CD4-positive, alpha-beta T cell treated with Interleukin-2 at 100 ng/mL for 4 hours (primary cell): ENCODE measurements around the gene INPP4A.

Experiments used
- DNase-seq: peaks from one replicate; pipeline ENCODE4 v3.0.0-alpha.2; 2020; ENCODE audit warnings: low spot score

Gene INPP4A

DNA sequence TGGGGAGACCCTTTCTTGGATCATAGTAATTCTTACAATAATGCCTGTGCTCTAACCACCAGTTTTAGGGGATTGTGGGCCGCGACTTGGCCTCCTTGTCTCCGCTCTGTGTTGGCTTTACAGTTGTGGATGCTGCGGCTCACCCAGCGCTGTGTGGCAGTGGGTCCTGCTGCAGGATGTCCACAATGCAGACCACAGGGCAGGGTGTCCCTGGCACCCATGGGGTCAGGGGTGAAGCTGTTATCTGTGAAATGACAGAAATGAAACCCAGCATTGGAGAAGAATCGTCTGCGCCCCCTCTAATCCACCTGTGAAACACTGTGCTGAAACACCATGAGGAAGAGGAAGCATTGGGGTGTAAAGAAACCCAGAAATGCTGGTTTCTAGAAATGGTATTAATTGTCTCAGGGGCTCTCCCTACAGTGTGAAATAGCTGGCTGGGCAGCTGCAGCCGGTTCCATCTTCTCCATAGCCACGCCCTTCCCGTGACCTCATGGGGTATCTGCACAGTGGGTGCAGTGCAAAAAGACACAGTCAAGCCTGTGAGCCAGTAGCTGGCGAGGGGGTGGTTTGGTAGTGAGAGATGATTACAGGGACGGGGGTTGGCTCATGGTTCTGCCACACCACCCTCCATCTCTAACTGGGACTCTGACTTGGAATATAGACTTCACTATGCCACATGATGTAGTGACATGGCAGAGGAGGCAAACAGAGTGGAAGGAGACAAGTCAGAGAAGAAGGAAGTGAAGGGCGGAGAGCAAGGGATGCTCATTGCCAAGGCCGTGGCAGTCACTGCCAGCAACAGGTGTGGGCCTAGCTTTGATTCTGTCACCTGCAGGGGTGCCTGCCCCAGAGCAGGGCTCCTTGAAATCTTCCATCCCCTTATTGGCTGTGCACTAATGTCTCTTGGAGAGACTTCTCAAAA, 16.2 kb downstream of the INPP4A start:
- peak; percentile 69 for DNase-seq

DNA sequence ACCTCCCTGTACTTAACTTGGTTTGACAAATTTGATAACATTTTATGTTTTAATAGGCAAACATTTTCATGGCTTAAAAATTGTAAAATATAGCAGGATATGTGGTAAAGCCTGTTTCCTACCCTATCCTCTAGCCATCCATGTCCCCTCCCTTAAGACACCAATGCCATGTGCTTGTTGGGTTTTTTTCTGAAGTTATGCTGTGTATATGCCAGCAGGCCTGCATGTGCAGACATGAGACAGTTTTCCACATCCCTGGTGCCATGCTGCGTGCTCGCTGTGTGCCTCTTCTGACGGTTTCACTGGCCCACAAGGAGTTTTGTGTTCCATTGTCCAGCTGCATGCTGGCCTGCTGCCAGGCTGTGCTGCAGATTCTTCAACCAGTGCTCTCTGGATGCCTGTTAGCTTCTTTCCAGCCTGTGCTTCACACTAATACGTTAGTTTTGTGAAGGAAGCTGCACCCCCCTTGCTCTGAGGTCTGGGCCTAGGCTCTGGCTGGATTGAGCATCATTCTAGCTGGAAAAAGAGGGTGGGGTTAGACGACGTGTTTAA, 16.9 kb downstream of the INPP4A start:
- DNase-seq: no peak

DNA sequence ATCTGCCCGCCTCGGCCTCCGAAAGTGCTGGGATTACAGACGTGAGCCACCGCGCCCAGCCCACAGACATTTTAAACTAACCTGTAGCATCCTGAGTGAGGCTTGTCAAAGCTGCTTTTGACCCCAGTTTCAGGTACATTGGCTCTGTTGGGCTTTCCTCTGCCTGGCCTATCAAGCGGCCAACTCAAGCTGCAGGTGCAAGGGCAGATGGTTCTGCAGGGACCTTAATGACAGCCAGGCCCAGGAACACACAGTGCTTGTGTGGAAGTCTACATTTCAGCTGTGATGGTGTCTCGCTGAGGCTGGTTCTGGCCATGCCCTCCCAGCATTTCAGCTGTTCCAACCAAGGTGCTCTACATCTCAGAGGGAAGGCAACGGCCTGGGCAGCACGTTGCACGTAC, 18.4 kb downstream of the INPP4A start:
- no peak for DNase-seq

DNA sequence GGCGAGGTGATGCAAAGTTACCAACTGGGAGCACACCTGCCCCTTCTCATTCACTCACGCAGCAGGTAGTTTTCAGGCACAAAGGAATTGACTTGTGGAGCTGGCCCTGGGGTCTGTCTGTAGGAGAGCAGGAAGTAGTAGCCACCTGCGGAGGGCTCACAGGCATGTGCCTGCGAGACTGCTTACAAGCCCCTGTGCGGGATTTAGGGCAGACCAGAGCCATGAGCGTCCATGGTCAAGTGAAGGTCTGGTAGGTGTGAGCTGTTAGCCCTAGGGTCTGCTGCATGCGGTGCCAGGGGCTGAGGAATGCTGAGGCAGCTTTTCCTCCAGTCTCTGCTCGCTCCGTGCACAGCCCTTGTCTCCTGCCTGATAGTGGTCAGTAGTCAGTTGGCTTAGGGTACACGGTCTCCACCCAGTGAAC, 18.9 kb downstream of the INPP4A start:
- no peak for DNase-seq

DNA sequence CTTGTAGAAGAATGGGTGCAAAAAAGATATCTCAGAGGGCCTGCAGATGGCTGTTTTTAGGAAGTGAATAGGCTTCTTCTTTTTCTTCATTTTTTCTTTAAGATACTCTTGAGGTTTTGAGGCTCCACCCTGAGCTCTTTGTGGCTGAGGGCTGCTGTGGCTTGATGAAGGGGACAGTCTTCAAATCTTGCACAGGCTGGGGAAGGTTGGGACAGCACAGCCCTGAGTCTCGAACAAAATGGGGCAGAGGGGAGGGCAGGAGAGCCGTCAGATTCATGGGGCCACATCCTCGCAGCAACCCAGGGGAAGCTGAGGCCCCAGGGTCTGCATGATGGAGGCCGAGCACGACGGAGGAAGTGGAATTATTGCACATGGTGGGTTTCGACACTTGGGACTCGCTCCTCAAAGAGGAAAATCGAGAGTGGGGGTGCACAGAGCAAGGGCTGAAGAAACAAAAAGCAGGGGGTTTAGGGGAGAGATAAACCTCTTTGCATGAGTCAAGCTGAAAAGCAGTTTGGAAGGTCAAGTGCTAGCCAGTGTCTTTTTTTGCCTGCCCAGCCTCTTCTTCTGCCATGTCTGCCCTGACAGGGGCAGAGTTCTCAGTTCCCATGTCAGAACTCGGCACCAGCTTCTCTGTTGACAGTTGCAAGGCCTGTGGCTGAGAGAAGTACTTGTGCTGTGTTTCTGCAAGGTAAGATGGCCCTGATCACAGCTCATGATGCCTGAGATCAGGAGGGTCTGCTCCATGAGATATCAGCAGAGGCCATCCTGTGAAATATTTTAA, 19.5 kb downstream of the INPP4A start:
- DNase-seq: peak; percentile 50

DNA sequence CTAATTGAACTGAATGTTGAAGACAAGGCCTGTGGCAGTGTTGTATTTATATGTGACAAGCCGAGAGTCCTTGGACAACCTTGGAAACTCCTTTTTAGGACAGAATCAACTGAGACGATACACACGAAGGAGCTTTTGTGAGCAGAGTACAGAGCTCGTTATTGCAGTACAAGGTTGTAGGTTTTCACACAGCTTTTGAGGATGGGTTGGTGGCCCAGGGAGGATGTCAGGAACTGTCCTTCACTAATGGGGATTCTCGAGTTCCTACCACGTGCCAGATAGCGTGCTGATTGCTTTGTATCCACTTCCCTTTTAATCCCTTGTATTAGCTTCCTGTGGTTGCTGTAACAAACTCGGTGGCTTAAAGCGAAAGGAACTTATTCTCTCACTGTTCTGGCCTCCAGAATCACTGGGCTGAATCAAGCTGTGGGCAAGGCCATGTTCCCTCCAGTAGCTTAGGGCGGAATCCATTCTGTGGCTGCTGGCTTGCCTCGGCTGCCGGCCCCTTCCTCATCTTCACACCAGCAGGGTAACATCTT, 20.2 kb downstream of the INPP4A start:
- DNase-seq: peak; percentile 56

DNA sequence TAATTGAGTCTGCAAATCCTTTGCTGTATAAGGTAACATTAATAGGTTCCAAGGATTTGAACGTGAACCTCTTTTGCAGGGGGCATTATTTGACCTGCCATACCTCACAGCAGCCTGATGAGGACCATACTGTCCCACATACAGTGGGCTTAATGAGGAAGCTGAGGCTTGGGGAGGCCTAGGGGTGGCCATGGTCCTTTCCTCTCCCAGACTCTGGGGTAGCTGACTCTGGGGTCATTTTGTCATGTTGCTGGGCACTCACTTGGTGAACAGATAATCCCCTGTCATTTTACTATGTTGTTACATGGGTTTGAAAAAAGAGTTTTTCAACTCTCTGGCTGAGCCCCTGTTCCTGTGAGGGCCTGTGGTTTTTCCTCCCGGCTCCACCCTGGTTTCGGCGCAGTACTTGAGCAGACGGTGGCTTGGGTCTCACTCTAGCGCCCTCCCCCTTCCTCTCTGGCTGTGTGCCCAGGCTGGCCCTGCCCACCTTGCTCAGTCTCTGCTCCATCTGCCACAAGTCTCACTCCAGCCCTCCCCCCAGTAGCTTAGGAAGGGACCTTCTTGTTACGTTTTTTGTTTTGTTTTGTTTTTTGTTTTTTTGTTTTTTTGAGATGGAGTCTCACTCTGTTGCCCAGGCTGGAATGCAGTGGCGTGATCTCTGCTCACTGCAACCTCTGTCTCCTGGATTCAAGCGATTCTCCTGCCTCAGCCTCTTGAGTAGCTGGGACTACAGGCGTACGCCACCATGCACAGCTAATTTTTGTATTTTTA, 21.0 kb downstream of the INPP4A start:
- DNase-seq: peak; percentile 83

DNA sequence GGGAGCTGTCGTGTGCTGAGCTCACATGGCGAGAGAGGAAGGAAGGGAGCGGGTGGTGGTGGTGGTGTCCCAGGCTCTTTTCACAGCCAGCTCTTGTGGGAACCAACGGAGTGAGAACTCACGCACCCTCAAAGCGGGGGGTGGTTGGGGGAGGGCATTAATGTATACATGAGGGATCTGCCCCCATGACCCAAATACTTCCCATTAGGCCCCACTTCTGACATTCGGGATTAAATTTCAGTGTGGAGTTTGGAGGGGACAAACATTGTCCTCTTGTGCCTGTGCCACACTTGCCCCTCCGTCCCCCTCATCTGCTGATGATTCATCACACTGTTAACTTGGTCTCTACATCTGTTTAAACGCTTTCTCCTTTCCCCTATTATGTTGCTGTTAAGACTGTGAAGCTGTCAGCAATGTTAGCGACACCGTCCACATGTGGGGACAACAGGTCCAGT, 22.5 kb downstream of the INPP4A start:
- DNase-seq: no peak

DNA sequence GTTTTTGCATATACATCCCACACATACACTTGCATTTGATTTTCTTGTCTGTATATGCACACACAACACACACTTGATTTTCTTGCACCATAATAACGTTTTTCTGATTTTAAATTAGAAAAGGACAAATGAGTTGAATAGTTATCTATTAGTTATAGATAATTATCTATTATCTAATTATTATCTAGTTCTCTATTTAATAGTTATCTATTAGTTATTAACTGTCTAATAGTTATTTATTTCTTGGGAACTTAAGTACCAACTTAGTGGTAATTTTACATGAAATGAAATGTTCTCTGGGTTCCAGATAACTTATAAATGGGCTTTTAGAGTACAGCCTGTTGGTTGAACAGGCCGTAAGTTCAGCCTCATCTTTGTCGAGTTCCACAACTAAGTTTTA, 23.0 kb downstream of the INPP4A start:
- no peak for DNase-seq

DNA sequence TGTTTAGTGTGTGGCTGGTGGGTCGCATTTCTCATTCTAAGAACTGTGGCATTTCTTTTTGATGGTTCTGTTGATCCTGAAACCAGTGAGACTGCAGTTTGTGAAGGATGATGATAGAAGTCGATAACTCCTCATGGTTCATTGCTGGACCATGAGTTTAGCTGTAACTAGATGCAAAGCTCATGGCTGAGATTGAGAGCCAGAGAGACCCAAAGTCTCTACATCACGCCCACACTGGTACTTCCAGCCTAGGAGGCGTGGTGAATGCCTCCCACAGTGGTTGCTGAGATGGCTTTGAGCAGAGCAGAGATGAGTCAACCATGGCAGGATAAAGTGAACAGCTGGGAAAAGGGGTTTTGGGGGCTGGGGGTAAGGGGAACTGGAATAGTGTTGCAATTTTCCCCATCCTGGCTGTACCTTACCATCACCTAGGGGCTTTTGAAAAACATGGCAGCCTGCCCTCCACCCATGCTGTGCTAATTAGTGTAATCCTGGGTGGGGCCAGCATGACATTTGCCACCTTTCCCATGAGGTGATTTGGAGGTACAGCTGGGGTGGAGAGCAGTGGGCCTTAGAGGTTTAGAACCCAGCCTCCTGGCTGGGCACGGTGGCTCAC, 24.1 kb downstream of the INPP4A start:
- DNase-seq: no peak

DNA sequence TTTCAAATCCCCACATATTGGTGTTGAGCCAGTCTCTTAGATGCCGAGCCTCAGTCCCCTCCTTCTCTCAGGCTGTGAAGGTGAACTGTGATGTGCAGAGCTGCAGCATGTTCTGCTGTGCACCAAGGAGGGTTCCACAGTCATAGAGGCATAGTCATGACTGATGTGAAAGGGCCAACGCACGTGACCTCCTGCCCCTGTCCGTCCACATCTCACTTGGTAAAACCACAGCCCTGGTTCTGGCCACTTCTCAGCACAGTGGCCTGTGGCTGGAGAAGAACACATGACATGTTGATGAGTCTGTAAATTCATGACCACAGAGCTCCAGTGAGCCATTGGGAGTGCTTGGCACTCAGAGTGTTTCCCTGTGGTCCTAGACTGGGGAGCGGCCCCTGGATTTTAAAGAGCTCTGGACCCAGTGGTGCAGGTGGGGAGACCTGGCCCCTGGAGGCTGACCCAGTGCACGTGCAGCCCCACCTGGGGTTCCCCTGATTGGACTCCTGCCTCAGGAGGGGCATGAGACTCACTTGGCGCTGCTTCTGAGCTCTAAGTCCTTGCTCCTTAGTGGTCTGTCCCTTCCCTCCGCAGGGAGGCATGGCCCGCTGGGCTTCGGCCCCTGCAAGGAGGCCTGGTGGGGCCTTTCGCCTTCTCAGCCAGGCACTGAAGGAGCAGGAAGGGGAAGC, 25.3 kb downstream of the INPP4A start:
- no peak for DNase-seq

DNA sequence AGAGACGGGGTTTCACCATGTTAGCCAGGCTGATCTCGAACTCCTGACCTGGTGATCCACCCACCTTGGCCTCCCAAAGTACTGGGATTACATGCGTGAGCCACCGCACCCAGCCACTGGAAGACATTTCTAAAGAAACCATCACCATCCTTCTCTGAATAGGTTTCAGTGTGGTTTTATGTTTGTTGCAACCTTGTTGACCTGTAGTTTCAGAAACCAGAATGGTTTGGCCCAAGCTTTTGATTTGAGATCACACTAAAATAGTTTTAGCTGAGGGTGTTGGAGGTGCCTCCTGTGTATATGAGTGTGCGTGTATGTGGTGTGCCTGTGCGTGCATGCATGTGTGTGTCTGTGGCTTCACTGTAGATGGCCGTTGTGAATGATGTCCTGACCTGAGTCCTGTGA, 26.2 kb downstream of the INPP4A start:
- no peak for DNase-seq

DNA sequence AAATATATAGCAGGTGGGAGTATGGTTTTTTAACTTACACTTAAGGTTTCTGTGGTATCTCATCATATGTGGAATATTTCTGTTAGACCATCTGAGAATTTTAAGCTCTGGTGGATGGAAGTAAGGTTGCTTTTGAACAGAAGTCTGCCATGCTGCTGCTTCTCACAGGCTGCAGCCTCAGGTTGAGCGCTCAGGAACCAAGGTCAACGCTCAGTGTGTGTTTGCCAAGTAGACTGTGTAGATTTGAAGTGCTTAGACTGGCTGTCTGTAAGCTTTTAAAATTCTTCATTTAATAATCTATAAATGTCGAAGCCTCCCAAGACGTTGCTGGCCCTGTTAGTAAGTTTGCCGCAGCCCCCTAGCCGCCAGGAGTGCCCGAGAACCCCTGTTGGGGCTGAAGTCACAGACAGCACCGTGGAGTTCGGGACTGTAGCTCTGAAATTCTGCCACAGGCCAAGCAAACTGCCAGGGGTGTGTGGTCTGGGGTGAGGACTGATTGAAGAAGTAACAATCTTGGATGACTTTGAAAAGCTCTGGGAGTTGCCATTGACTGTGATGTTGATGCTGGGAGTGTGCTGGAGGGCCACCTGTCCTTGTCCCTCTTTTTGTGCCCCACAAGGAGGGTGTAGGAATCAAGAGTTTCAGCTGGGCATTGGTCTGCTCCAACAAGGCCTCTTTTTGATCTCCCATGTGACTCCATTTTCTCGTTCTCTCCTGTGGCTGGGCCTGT, 26.9 kb downstream of the INPP4A start:
- DNase-seq: no peak

DNA sequence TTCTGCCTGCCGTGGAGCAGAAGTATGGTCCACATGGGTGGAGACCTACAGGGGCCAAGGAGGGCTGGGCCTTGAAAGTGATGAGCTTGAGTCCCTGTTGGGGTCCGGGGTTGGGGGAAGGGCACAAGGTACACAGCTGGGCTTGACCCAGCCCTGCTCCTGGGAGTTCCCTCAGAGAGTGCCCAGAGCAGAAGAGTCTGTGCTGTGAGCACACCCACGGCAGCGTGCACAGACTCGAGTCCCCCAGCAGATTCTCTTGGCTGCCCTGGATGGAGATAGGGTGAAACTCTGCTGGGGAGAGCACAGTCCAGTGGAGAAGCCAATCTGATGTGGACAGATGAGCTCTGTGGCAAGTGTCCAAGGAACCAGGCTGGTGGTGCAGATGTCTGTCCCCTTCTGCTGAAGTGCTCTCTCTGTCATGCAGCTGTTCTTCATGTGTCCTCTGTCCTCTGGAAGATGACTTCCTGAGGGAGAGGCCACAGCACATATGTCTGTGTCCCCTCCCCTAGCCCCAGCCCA, 27.5 kb downstream of the INPP4A start:
- no peak for DNase-seq

DNA sequence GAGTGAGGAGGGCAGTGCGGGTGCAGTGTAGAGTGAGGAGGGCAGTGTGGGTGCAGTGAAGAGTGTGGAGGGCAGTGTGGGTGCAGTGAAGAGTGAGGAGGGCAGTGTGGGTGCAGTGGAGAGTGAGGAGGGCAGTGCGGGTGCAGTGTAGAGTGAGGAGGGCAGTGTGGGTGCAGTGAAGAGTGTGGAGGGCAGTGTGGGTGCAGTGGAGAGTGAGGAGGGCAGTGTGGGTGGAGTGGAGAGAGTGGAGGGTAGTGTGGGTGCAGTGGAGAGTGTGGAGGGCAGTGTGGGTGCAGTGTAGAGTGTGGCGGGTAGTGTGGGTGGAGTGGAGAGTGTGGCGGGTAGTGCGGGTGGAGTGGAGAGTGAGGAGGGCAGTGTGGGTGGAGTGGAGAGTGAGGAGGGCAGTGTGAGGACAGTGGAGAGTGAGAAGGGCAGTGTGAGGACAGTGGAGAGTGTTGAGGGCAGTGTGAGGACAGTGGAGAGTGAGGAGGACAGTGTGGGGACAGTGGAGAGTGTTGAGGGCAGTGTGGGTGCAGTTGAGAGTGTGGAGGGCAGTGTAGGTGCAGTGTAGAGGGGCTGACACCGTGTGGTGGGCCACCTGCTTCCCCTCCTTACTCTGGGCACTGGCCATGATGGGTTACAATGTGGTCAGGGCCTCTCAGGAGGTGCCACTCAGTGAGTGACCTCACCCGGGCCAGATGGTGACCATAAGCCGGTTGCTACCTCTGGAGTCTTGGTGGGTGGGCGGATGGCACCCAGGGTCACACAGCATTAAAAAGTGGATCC, 28.5 kb downstream of the INPP4A start:
- DNase-seq: no peak

DNA sequence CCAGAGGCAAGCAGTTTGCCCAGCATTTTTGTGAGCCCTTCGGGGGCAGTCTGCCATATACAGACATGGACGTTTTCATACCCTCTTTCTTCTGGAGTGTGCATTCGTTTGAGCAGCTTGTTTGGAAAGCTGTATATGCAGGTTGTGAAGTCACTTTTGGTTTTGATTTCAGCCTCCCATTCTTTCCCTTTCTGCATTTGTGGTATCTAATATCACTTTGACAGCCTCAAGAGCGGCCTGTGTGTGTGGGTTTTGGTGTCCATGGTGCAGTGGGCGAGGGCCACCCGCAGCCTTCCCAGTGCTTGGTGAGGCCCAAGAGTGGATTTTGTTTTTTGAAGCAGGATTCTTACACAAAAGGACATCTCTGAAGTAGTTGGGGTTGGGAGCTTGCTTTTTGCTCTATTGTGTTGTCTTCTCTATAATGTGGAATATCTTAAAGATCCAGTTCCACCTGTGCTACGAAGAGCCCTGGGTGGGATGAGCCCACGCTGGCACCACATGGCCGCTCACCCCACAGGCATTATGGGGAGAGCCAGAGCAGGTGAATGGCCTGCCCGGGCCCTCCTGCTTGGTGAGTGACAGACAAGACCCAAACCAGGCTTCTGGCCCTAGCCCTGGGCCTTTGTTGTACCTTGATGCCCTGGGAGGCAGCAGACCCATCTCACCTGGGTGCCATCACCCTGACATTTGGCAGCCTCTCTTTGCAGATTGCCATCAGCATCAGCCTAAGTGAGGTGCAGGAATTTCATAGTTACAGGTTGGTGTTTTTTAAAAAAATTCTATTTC, 29.5 kb downstream of the INPP4A start:
- peak; percentile 42 for DNase-seq

DNA sequence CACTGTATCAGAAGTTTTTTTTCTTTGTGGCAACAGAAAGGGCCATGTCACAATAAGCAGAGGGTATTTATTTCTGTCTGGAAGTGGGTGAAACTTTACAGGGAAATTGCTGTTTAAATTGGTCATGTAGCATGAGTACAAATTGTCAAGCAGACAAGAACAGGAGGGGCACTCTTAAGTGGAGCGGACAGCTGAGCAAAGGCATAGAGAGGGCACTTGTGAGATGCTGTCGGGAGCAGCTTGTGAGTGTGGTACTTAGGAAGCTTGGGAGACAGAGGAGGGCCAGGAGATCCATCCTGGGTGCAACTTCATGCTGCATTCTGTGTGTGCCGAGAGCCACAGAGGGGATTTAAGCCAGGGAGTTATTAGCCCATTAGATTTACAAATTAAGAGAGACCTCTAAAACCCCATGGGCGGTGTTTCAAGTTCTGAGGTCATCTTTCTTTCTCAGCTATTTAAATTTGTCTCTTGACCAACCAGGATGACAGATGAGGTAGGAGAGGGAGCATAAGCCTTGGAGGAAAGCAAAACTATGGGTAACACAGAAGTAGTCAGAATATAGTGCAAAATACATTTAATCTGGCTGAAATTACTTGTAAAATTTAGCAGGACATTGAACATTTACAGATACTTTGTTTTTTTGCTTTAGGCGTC, 30.4 kb downstream of the INPP4A start:
- no peak for DNase-seq
